IPS DF 6.9 (cell line): ENCODE data around the gene ABLIM2.

ENCODE experiments used
- DNase-seq: peaks from one replicate; pipeline ENCODE4 v3.0.0-alpha.2; 2013; ENCODE audit warnings: low read depth, low spot score
- H3K27ac ChIP-seq: one replicate; pipeline ENCODE4 v1.5.1; 2013; ENCODE audit warnings: low read length, control low read depth
- H3K27me3 ChIP-seq: 2 replicates; pipeline ENCODE4 v1.6.1; 2013; ENCODE audit warnings: mild to moderate bottlenecking, low read length; ENCODE audit not compliant: control insufficient read depth, insufficient read depth
- H3K36me3 ChIP-seq: 2 replicates; pipeline ENCODE4 v1.6.1; 2013; ENCODE audit warnings: low read length; ENCODE audit not compliant: control insufficient read depth, insufficient read depth
- H3K4me1 ChIP-seq: 2 replicates; pipeline ENCODE4 v1.6.1; 2013; ENCODE audit warnings: low read length; ENCODE audit not compliant: control insufficient read depth, insufficient read depth
- H3K4me3 ChIP-seq: 2 replicates; pipeline ENCODE4 v1.5.1; 2013; ENCODE audit warnings: mild to moderate bottlenecking, low read length
- H3K9me3 ChIP-seq: 2 replicates; pipeline ENCODE4 v1.6.1; 2013; ENCODE audit warnings: low read length, inconsistent platforms; ENCODE audit not compliant: control insufficient read depth, insufficient read depth
- WGBS: extraction: QIAGEN DNeasy Blood & Tissue Kit; methylation state at CpG from one replicate; pipeline ENCODE4 v1.1.7; 2013; ENCODE audit warnings: mixed read lengths, missing lambda C conversion rate; ENCODE audit not compliant: insufficient read length, insufficient coverage; 5-methylcytosine and 5-hydroxymethylcytosine counted together

ABLIM2 gene

GRCh38 chr4:8157496-8157895 is 1.1 kb downstream of the ABLIM2 start:
- Histone ChIP-seq H3K4me1 (no peaks in the 10 kb centered on the region), H3K27me3 (peaks cover 5% of the 10 kb centered on the region; the same call in 1 of the 2 replicates), H3K4me3 (no peak overlapping the region), H3K9me3 (no peaks in the 10 kb centered on the region), H3K27ac (no peak overlapping the region), H3K36me3 (no peaks in the 10 kb centered on the region)
- DNase-seq: no peak
- no CpG with 5 or more reads among the region's 15 CpGs for WGBS

GRCh38 chr4:8156617-8157016 is 2.0 kb downstream of the ABLIM2 start:
- no peaks in the 10 kb centered on the region for H3K4me1 ChIP-seq

GRCh38 chr4:8155660-8156421 is 2.8 kb downstream of the ABLIM2 start:
- no peak for DNase-seq
- WGBS: no CpG with 5 or more reads among the region's 14 CpGs
- peaks cover 5% of the 10 kb centered on the region; the same call in 1 of the 2 replicates for H3K27me3 ChIP-seq
- no peak overlapping the region for H3K27ac ChIP-seq
- no peaks in the 10 kb centered on the region for H3K36me3 ChIP-seq
- no peaks in the 10 kb centered on the region for H3K4me1 ChIP-seq
- no peak overlapping the region for H3K4me3 ChIP-seq
- H3K9me3 ChIP-seq: no peaks in the 10 kb centered on the region

More at GRCh38 chr4:8156617-8157016, 2.0 kb downstream of the ABLIM2 start:
- H3K27ac ChIP-seq: no peak overlapping the region
- H3K27me3 ChIP-seq: peaks cover 5% of the 10 kb centered on the region; the same call in 1 of the 2 replicates
- no peaks in the 10 kb centered on the region for H3K36me3 ChIP-seq
- no peak for DNase-seq
- H3K4me3 ChIP-seq: no peak overlapping the region
- no peaks in the 10 kb centered on the region for H3K9me3 ChIP-seq
- WGBS: no CpG with 5 or more reads among the region's 8 CpGs

GRCh38 chr4:8155048-8155447 is 3.6 kb downstream of the ABLIM2 start:
- no peaks in the 10 kb centered on the region for H3K4me1 ChIP-seq

GRCh38 chr4:8153441-8153840 is 5.2 kb downstream of the ABLIM2 start:
- no peak for DNase-seq
- no peak overlapping the region for H3K4me3 ChIP-seq
- H3K36me3 ChIP-seq: no peaks in the 10 kb centered on the region
- no peaks in the 10 kb centered on the region for H3K4me1 ChIP-seq
- no peak overlapping the region for H3K27ac ChIP-seq
- WGBS: no CpG with 5 or more reads among the region's 10 CpGs
- H3K9me3 ChIP-seq: no peaks in the 10 kb centered on the region
- H3K27me3 ChIP-seq: peaks cover 5% of the 10 kb centered on the region; the same call in 1 of the 2 replicates

More at GRCh38 chr4:8155048-8155447, 3.6 kb downstream of the ABLIM2 start:
- Histone ChIP-seq H3K27ac (no peak overlapping the region), H3K4me3 (no peak overlapping the region), H3K36me3 (no peaks in the 10 kb centered on the region), H3K27me3 (peaks cover 5% of the 10 kb centered on the region; the same call in 1 of the 2 replicates), H3K9me3 (no peaks in the 10 kb centered on the region)
- WGBS: no CpG with 5 or more reads among the region's 6 CpGs
- no peak for DNase-seq

- Histone ChIP-seq H3K27ac (no peak overlapping the region), H3K36me3 (no peaks in the 10 kb centered on the region), H3K4me3 (no peak overlapping the region), H3K4me1 (no peaks in the 10 kb centered on the region), H3K27me3 (peaks cover 5% of the 10 kb centered on the region; the same call in 1 of the 2 replicates), H3K9me3 (no peaks in the 10 kb centered on the region)
- DNase-seq: no peak
- WGBS: no CpG with 5 or more reads among the region's 6 CpGs
Measured at GRCh38 chr4:8152865-8153257, 5.8 kb downstream of the ABLIM2 start.

GRCh38 chr4:8152090-8152864 is 6.3 kb downstream of the ABLIM2 start:
- no CpG with 5 or more reads among the region's 39 CpGs for WGBS
- H3K27ac ChIP-seq: no peak overlapping the region
- no peaks in the 10 kb centered on the region for H3K4me1 ChIP-seq
- H3K9me3 ChIP-seq: no peaks in the 10 kb centered on the region
- H3K36me3 ChIP-seq: no peaks in the 10 kb centered on the region
- no peak for DNase-seq
- H3K4me3 ChIP-seq: no peak overlapping the region
- no peaks in the 10 kb centered on the region; the same call in 1 of the 2 replicates for H3K27me3 ChIP-seq

- H3K27me3 ChIP-seq: no peaks in the 10 kb centered on the region
- no peaks in the 10 kb centered on the region for H3K9me3 ChIP-seq
- H3K27ac ChIP-seq: no peak overlapping the region
- H3K36me3 ChIP-seq: no peaks in the 10 kb centered on the region
- no CpG with 5 or more reads among the region's 15 CpGs for WGBS
- no peak overlapping the region for H3K4me3 ChIP-seq
- DNase-seq: no peak
- H3K4me1 ChIP-seq: no peaks in the 10 kb centered on the region
Measured at GRCh38 chr4:8151165-8151650, 7.4 kb downstream of the ABLIM2 start.

GRCh38 chr4:8150152-8151090 is 8.2 kb downstream of the ABLIM2 start:
- H3K9me3 ChIP-seq: no peaks in the 10 kb centered on the region
- no peaks in the 10 kb centered on the region for H3K27me3 ChIP-seq
- H3K4me1 ChIP-seq: no peaks in the 10 kb centered on the region
- no peak for DNase-seq
- no peak overlapping the region for H3K27ac ChIP-seq
- no peak overlapping the region for H3K4me3 ChIP-seq
- no peaks in the 10 kb centered on the region for H3K36me3 ChIP-seq
- WGBS: no CpG with 5 or more reads among the region's 29 CpGs

- H3K36me3 ChIP-seq: no peaks in the 10 kb centered on the region
- H3K27me3 ChIP-seq: no peaks in the 10 kb centered on the region
- DNase-seq: no peak
- H3K4me1 ChIP-seq: no peaks in the 10 kb centered on the region
- no peak overlapping the region for H3K27ac ChIP-seq
- no CpG with 5 or more reads among the region's 7 CpGs for WGBS
- no peaks in the 10 kb centered on the region for H3K9me3 ChIP-seq
- H3K4me3 ChIP-seq: no peak overlapping the region
Measured at GRCh38 chr4:8149664-8150063, 8.9 kb downstream of the ABLIM2 start.
